Astrocyte of the hippocampus (primary cell): ENCODE measurements around the gene CDH16.
"Not testable (repeated sequence)": the region's sequence is repeated elsewhere in the genome, so short reads cannot be mapped to it uniquely, and the experiment has no call there.

Source experiments
- DNase-seq: peaks from one replicate; pipeline ENCODE4 v3.0.0; 2011; ENCODE audit warnings: low read depth, low spot score

Gene CDH16

DNA sequence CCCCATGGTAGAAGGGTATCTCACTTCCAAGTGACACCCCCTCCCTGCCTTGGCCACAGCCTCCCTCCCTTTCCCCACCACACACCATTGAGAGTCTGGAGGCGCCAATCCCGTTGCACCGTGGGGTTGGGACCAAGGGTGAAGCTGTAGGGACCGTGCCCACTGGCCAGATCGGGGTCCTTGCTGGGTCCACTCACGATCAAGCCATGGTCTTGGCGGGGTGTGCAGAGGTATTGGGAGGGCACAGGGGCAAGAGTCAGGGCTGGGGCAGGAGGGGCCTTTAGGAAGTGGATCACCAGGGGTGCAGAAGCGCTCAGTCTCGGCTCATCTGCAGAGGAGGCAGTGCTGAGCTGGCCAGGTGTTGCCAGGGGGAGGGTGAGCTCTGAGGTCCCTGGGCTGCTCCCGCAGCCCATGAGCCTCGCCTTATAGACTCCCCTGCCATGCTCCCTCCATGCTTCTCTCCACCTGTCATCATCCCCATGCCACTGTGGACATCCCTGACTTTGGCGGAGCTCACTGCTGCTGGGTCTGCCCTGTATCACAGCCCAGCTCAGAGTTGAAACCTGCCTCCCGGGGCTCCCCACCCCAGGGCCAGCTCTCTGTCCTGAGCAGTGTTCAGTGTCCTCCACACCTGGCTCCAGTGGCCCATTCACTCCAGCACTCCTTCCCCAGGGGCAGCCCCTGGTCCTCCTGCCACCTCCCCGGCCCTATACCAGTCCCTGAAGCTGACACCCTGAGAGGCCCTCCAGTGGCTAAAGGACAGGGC lies 8.3 kb downstream of the CDH16 start:
- no peak for DNase-seq

DNA sequence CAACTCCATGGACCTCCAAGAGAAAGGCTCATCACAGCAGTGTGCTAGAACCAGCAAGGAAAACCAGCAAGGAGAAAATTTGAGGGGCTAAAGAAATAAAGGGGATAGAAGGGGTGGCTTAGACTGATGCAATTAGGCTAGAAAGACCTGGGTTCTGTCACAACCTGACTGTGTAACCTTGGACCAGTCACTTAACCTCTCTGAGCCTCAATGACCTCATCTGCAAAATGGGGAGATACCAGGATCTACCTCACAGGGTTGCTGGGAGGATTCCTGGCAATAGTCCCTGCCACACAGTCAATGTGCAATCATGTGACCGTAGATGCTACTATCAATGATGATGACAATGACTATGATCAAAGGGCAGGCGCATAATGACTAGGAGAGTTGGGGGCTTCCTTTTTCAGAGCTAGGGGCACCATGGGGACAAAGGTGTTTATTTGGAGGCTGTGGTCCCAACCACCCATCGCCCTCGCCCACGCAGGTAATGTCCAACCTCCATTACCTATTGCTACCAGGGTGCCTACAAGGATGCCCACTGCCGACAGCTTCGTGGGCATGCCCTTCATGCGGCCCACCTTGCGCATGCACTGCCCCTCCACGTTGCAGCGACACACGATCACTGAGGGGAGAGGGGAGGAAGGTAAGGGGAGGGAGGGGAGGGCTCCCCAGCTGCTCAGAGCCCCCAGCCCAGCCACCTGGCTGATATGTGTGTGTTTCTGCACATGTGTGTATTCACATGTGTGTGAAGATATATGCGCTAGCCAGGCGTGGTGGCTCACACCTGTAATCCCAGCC lies 9.7 kb downstream of the CDH16 start:
- no peak for DNase-seq

DNA sequence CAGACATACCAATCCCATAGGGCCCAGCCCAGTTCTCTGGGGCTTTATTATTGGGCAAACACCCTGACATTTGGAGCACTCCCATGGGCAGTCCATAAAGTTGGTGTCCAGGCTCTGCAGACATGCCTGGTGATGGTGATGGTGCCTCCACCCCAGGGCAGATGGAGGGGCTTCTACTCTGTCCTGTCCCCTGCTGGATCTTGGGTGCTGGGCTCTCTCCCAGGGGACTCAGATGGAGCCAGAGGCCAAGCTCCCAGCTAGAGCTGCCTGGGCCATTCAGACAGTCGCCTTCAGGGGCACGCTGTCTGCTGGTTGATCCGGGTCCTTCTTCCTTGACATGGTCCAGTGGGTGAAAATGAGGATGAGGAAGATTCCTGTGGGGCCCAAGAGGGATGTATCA lies 10.6 kb downstream of the CDH16 start:
- DNase-seq: no peak

DNA sequence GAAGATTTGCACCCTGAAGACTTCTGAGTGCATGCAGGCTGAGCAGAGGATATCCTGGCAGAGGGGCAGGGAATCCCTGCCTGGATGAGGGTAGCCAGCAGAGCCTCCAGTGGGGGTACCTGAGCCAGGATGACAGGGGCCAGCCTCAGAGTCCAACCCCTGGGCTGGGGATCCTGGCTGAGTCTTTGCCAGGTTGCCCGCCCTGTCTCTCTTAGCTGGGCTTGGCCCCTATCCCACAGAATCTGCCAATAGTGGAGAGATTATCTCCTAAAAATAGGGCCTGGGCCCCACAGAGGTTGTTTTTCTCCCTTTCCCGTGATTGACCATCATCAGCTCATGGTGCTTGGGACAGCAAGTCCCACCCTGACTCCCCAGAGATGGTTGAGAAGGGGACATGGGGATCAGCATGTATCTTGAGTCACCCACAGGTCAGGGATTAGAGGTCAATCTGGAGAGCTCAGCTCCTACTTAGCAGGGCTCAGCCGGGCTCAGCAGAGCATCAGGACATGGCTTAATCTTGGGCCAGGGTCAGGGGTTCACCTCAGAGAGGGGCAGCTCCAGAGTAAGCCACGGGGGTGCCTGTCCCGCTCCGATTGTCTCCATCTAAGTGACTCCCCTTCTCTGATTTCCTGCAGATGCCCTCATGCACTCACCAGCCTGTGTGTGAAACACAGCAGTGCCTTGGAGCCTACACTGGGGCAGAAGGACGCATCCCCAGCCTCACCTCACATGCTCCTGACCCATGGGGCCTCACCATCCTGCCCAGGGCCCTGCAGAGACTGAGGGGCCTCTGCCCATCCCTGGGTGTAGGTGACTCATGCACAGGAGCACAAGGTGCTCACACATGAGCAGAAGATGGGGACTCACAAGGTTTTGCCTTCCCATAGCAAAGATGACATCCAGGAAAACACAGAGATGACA lies 11.5 kb downstream of the CDH16 start:
- no peak for DNase-seq

DNA sequence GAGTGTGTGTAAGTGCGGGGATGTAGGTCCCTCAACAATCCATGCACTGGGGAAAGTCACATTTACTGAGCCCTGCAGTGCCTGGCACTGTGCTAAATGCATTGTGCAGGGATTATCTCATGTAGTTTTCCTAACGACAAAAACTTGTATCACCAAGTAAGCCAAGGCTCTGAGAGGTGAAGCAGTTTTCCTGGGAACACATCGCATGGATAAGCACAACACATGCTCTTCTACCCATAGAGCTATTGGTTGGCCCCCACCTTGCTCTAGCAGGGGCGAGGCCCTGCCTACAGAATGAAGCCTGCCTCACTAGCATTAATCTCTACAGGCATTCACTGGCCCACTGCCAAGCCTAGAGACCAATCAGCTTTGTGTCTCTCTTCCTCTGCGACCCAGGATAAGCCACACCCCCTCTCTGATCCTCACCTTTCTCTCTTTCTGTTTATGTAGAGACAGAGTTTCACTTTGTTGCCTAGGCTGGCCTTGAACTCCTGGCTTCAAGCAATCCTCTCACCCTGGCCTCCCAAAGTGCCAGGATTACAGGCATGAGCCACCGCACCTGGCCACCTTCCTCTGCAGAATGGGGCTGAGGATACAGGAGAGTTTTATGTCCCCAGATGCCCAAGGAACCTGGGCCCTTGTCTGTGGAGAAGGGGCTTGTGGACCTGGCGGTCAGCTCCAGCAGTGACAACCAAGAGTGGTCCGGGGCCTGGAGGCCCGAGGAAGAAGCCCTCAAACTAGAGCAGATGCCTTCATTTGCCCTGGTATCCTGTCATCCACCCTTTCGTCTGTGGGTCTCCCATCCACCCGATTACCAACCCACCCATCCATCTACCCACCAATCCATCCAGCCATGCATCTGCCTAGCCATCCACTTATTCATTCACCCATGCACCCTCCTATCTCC lies 12.8 kb downstream of the CDH16 start:
- DNase-seq: peak; percentile 47

DNA sequence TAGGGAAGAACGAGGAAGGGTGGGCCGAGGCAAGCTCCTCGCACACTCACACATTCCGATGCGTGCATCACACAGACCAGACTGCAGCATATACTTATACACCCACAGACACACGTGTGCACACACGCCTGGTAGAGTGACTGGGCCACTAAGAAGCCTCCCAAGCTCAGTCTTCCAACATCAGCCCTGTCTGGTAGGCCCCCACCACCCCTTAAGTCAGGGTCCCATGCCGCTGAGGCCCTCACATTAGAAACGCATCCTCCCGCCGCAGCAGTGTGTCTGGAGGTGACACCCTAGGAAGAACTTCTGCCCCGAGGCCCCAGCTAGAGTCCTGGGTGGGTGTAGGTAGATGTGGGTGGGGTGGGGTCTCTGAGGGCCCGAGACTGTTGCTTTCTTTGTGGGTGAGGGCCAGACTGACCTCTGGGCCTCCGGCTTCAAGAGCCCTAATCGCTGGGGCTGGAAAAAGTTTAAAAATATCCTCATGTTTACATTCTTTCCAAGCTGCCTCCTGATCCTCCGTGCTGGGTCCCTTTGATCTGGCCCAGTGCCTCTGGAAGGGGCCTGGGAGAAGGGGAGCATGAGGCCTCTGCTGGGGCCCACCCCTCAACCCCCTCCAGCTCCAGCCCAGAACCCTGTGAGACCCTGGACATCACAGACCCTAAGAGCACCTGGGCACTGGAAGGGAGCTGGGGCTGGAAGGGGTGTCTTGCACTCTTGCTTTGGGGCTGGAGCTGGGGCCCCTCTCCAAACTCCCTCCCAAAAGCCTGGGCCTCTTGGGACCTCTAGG lies 13.6 kb downstream of the CDH16 start:
- no peak for DNase-seq

DNA sequence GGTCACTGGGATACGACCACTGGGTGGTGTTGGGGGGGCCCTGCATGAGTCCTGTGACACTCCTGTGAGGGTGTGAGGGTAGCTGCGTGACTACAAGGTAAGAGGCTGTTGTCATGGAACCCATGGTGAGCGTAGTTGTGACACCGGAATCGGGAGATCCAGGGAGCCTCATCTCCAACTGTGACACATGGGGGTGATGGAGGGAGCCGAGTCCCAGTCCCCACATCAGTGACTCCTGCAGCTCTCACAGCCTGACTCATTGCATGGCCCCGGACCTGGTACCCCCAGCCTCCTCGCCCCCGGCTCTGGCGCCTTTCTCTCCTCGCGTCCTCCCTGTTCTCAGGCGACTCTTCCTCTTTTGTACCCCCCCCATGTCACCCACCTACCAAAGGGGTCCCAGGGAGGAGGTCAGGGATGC lies 14.2 kb downstream of the CDH16 start:
- no peak for DNase-seq

DNA sequence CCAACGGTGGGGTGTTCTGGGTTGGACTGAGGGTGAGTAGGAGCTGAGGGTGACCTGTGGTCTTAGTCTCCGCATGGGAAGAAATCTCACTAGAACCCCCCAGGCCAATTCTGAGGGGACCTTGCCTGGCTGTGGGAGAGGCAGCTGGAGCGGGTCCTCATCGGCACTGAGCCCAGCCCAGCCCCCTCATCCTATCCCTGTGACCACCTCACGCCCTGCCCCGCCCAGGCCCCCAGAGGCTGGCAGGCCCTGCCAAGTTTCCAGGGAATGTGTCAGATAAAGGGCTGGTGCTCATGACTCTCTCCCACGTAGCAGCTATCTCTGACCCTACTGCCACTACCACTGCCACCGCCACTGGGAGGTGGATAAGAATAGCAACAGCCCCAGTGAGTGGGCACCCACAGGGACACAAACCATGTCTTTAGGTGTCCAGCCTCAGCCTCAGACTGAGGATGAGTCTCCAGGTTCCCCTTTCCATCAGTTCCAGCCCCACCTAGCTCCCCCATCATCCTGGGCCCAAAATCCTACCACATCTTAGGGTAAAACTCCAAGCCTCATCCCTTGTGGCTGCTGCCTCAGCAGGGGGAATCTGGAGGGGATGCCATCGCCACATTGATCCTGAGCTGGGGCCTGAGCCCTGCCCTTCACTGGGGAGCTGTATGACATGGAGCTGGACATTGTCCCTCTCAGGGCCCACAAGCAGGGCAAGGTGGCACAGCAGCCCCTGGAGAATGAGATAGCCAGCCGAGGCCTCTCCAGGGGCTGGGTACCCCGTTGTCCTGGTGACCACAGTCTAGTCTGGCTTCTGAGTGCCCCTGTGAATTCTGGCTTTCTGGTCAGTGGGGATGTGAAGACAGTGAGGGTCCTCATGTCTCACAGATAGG lies 14.9 kb downstream of the CDH16 start:
- DNase-seq: peak; percentile 18

DNA sequence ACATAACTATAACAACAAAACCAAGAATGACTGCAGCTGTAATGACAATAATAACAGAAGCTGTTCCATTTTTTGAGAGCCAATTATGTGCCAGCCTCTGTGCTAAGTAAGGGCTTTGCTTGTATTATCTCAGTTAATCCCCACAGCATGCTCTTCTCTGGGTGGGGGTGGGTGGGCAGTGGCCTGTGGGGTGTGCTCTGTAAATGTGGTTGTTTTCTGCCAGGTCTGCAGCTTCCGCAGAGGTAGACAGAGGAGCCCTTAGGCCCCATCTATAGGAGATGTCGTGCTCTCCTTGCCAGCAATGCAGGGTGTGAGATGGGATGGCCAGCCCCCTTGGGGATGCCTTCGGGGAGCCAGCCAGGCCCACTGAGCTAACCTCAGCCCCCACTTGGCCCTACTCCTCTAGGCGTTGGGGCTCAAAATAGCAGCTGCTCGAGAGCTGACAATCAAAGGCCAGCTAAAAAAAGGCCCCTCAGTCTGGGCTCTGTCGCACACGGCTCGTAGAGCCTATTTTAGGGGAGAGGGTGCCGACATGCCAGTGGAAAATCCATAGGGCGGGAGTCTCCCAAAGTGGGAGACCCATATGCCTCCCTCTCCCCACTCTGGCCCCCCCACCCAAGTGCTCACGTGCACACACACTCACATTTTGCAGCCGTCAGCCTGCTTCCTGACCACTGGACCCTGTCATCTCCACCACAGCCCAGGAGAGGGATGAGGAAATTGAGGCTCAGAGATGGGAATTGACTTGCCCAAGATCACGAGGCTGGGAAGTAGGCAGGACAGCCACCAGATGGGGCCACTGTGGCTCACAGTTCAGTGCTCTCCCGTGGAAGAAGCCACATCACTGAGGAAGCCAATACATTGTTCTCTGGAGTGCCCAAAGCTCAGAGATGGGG lies 15.8 kb downstream of the CDH16 start:
- DNase-seq: no peak

DNA sequence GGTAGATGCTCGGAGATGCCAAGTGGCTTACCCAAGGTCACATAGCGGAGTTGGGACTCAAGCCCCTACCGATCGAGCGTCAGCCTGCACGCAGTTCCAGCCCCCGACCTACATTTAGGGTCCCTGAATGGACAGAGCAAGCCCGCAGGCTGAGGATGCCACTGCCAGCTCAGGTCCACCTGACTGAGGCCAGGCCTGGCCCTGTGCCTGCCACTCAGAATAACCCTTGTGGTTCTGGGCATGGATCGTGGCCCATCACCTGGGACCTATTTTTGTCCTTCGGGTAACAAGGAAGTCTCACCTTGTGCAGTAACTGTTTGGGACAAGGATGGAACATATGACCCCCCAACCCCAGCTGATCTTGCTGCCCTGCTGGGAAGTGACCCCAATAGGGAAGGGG lies 17.1 kb downstream of the CDH16 start:
- no peak for DNase-seq

DNA sequence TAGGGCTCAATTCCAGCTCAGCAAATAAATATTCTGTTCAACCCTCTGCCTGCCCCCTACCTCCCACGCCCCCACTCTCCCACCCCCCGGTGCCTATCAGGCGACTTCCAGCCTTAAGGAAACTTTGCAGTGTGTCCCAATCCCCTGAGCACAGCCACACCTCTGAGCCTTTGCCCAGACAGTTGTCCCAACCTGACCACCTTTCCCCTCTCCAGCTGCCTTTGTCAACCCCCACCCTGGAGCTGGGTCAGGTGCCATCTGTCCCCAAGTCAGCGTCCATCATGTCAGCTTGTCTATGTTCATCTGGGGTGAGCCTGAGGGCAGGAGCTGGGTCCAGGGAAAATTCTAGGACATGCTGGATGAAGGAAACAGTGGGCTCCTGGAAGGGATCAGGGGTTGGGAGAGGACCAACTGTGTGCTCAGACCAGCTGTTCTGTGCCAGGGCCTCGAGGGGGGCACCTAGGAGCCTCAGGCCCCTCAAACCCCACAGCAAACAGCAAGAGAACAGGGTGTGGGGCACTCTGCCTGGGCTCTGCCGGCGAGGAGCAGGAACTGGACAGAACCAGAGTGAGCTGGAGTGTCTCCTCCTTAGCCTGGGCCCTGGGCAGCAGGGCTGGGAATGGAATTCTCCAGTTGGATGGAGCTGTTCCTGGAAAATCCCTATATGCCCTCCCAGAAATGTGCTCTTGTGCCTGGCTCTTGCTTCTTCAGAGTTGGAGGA lies 17.8 kb downstream of the CDH16 start:
- DNase-seq: no peak

DNA sequence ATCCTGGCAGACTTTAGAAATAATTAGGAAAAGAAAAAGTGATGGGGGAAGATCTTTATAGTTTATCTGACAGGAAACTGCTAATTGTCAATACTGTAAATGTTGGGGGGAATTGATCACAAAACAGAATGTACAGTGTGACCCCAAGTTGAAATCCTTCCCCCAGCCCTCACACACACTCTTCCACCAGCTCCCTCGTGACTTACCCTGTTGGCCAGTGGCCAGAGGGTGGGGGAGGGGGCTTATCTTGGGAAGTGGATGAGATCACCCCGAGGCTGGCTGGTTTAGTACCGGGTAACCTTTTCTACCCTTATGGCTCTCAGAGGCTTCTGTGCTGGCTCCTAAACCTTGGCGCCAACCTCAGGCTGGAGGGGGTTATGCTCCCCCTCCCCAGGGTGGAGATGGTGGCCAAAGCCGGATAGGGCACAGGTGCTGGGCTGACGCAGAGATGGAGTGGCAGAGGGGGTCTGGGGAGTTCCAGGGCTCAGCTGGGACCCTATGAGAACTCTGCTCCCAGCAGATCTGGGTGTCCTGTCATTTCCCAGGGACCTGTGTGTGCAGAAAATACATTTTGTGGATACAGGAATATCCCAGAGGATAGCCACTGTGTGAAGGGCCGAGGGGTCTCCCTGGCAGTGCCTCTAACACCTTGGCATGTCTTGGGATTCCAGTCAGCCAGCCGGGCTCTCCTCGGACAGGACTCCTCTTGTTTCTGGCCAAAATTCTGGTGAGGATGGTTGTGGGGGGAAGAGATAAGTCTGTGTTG lies 18.6 kb downstream of the CDH16 start:
- peak; percentile 84 for DNase-seq

DNA sequence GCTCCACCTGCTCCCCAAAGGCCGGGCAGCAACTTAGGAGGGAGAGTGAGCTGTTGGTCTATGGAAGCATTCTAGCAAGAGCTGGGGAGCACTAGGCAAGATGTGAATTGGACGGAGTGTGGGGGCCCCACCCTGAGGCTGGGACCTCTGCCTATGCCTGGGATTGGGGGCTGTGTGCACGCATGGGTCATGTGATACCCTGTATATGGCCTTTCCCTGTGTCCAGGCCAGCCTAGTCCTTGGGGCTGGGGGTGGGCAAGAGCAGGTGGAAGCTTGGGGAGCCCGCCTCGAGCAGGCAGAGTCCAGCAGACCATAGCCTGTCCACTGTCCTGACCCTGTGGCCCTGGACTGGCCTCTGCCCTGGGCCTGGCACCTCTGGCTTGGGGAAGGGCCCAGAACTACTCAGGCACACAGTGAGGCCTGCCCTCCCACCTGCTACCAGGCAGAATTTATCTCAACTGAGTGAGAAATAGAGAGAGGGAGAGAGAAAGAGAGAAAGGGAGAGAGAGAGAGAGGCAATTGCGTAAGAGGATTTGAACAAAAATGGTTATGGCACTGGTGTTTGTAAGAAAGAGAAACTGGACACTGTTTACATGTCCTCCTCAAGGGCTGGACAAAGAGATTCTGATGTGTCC lies 19.3 kb downstream of the CDH16 start:
- no peak for DNase-seq

DNA sequence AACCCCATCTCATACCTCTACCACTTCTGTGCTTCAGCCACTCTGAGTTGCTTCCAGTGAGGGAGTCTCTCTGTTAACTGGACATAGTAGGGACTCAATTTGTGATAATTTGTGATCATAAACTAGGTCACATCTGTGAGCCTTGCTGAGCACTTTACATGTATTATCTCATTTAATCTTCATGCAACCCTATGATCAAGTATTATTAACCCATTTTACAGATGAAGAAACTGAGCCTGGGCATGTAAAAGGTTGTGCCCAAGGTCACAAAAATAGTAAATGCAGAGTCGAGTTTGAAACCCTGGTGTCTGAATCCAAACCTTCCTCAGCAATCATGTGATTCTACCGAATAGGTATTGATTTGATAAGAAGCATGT lies 19.8 kb downstream of the CDH16 start:
- DNase-seq: no peak

DNA sequence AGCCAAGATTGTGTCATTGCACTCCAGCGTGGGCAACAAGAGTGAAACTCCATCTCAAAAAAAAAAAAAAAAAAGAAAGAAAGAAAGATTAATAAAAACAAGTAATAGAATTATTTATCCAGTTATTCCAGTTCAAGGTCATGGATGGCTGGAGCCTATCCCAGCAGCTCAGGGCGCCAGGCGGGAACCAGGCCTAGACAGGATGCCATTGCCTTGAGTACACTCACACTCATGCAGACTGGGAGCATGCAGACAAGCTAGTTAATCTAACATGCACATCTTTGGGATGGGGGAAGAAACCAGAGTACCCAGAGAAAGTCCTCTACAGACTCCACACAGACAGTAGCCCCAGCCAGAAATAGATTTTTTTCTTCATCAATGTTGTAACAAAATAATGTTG lies 20.5 kb downstream of the CDH16 start:
- DNase-seq: peak; percentile 52

DNA sequence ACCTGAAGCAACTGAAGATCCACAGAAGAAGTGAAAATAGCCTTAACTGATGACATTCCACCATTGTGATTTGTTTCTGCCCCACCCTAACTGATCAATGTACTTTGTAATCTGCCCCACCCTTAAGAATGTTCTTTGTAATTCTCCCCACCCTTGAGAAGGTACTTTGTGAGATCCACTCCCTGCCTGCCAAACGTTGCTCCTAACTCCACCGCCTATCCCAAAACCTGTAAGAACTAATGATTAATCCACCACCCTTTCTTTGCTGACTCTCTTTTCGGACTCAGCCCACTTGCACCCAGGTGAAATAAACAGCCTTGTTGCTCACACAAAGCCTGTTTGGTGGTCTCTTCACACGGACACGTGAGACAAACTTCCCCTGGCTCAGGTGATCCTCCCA lies 22.0 kb downstream of the CDH16 start:
- not testable (repeated sequence) for DNase-seq
